ENCODE results near the gene CT55.

The CT55 gene

GRCh38 chrX:135112743-135113142, 58.5 kb downstream of the CT55 start:
- TF ChIP-seq CTCF (IDR thresholded peaks at IDR 0.05; ENCODE audit: insufficient read depth, low read depth, low read length, missing control alignments) = no peak
- H3K4me3 ChIP-seq (ENCODE audit: low read depth, low read length) = no peak overlapping the region
- no peak for DNase-seq (ENCODE audit: low read depth)

GRCh38 chrX:135112096-135112729, 59.0 kb downstream of the CT55 start:
- no peak overlapping the region for H3K4me3 ChIP-seq (ENCODE audit: low read depth, low read length)
- DNase-seq (ENCODE audit: low read depth) = peak; percentile 46
- peak; percentile 69 for TF ChIP-seq CTCF (IDR thresholded peaks at IDR 0.05; ENCODE audit: insufficient read depth, low read depth, low read length, missing control alignments)

GRCh38 chrX:135109554-135109953, 61.6 kb downstream of the CT55 start:
- TF ChIP-seq CTCF (IDR thresholded peaks at IDR 0.05; ENCODE audit: insufficient read depth, low read depth, low read length, missing control alignments) = no peak
- no peak for DNase-seq (ENCODE audit: low read depth)
- H3K4me3 ChIP-seq (ENCODE audit: low read depth, low read length) = no peak overlapping the region

Measured in GM12865 (cell line).